GM23338 (cell line): ENCODE measurements around the gene LRRFIP2. TPM values are rescaled to one million over a fixed set of nuclear protein-coding genes. Genes with fewer than 3 reads are reported as not detected.

Experiments used
- ATAC-seq: fragments of 200-7000 bp; cut with Tn5 transposase; 3 replicates; pipeline ENCODE4 v1.9.1; 2020
- DNase-seq: peaks from one replicate; pipeline ENCODE4 v3.0.0-alpha.2; 2015; ENCODE audit warnings: low spot score
- H2AFZ ChIP-seq: fragments of 200-600 bp; sonication (generic); 2 replicates; pipeline ENCODE4 v1.8.0; 2016; ENCODE audit warnings: antibody characterized with exemption, mild to moderate bottlenecking, moderate library complexity
- H3F3A ChIP-seq: fragments of 200-600 bp; sonication (generic); replicated peaks from 2 replicates; pipeline ENCODE4 v1.8.0; 2017; ENCODE audit warnings: antibody characterized with exemption, mixed run types, low read depth
- H3K27ac ChIP-seq: fragments of 200-600 bp; sonication (generic); 2 replicates; pipeline ENCODE4 v1.6.1; 2016; ENCODE audit warnings: low read depth
- H3K27me3 ChIP-seq: fragments of 200-600 bp; sonication (generic); 2 replicates; pipeline ENCODE4 v1.8.0; 2016; ENCODE audit warnings: mild to moderate bottlenecking, mixed run types, moderate library complexity; ENCODE audit not compliant: insufficient read depth
- H3K36me3 ChIP-seq: fragments of 200-600 bp; sonication (generic); 2 replicates; pipeline ENCODE4 v1.8.0; 2016; ENCODE audit warnings: mild to moderate bottlenecking; ENCODE audit not compliant: insufficient read depth
- H3K4me1 ChIP-seq: fragments of 200-600 bp; sonication (generic); 2 replicates; pipeline ENCODE4 v1.8.0; 2016; ENCODE audit warnings: mild to moderate bottlenecking, moderate library complexity; ENCODE audit not compliant: insufficient read depth
- H3K4me2 ChIP-seq: fragments of 200-600 bp; sonication (generic); 2 replicates; pipeline ENCODE4 v1.7.1; 2017; ENCODE audit warnings: mixed run types
- H3K4me3 ChIP-seq: fragments of 200-600 bp; sonication (generic); 2 replicates; pipeline ENCODE4 v1.6.1; 2016; ENCODE audit warnings: mixed run types
- H3K79me2 ChIP-seq: fragments of 200-600 bp; sonication (generic); replicated peaks from 2 replicates; pipeline ENCODE4 v1.8.0; 2017; ENCODE audit warnings: mild to moderate bottlenecking; ENCODE audit not compliant: insufficient read depth
- H3K9me2 ChIP-seq: fragments of 200-600 bp; sonication (generic); 2 replicates; pipeline ENCODE4 v1.8.0; 2017; ENCODE audit not compliant: insufficient read depth
- H4K20me1 ChIP-seq: fragments of 200-600 bp; sonication (generic); replicated peaks from 2 replicates; pipeline ENCODE4 v1.8.0; 2017; ENCODE audit warnings: mild to moderate bottlenecking; ENCODE audit not compliant: insufficient read depth
- H3K27ac Mint-ChIP-seq: 2 replicates; pipeline ENCODE4 v1.8.0; 2020; ENCODE audit warnings: inconsistent platforms, mild to moderate bottlenecking, moderate library complexity, mixed read lengths
- H3K27me3 Mint-ChIP-seq: 3 replicates; pipeline ENCODE4 v1.8.0; 2022; ENCODE audit warnings: low read depth, mild to moderate bottlenecking, moderate library complexity, mixed read lengths, inconsistent platforms; ENCODE audit not compliant: insufficient read depth, poor library complexity
- H3K36me3 Mint-ChIP-seq: 3 replicates; pipeline ENCODE4 v1.8.0; 2021; ENCODE audit warnings: low read depth, mild to moderate bottlenecking, inconsistent platforms, moderate library complexity, mixed read lengths
- H3K4me1 Mint-ChIP-seq: 3 replicates; pipeline ENCODE4 v1.8.0; 2020; ENCODE audit warnings: mild to moderate bottlenecking, inconsistent platforms, mixed read lengths
- H3K4me3 Mint-ChIP-seq: 3 replicates; pipeline ENCODE4 v1.8.0; 2021; ENCODE audit warnings: moderate library complexity, mild to moderate bottlenecking, inconsistent platforms, mixed read lengths
- H3K9me3 Mint-ChIP-seq: 3 replicates; pipeline ENCODE4 v1.8.0; 2020; ENCODE audit warnings: moderate library complexity, mild to moderate bottlenecking, inconsistent platforms, mixed read lengths
- EZH2 ChIP-seq: fragments of 200-600 bp; sonication (generic); IDR thresholded peaks from one replicate; pipeline ENCODE4 v1.8.0; 2017; ENCODE audit warnings: antibody characterized with exemption, mild to moderate bottlenecking, low read depth; ENCODE audit not compliant: unreplicated experiment
- EZH2phosphoT487 ChIP-seq: fragments of 200-600 bp; sonication (generic); IDR thresholded peaks from one replicate; pipeline ENCODE4 v1.8.1; 2018; ENCODE audit warnings: antibody characterized with exemption; ENCODE audit not compliant: unreplicated experiment
- JUNB ChIP-seq: IDR thresholded peaks from one replicate; pipeline ENCODE4 v1.6.1; 2016; ENCODE audit warnings: antibody characterized with exemption; ENCODE audit not compliant: unreplicated experiment
- NANOG ChIP-seq: IDR thresholded peaks from 2 replicates; pipeline ENCODE4 v1.6.1; 2016; ENCODE audit warnings: antibody characterized with exemption, borderline replicate concordance
- POLR2AphosphoS5 ChIP-seq: IDR thresholded peaks from 2 replicates; pipeline ENCODE4 v1.6.1; 2016; ENCODE audit warnings: antibody characterized with exemption, low read depth
- STAT1 ChIP-seq: IDR thresholded peaks from one replicate; pipeline ENCODE4 v1.6.1; 2016; ENCODE audit warnings: antibody characterized with exemption; ENCODE audit not compliant: unreplicated experiment
- ZNF331 ChIP-seq: fragments of 250-450 bp; sonication (Bioruptor Pico); IDR thresholded peaks from 2 replicates; pipeline ENCODE4 v1.5.0; 2020; ENCODE audit warnings: low read depth, mild to moderate bottlenecking, moderate library complexity
- polyA plus RNA-seq: library from polyadenylated mRNA; unstranded; fragments of >200 nt; fragmentation: Nextera tagmentation; extraction: Ambion mirVana; gene quantifications from 2 replicates; pipeline ENCODE4 v1.2.1, GENCODE V29; 2016
- total RNA-seq: library from RNA; depleted of rRNA; stranded (reverse); fragments of >200 nt; shearing (Covaris generic); gene quantifications from 2 replicates; pipeline ENCODE4 v1.2.3, GENCODE V29; 2014
- TF ChIP-seq, protein P1 (sequence below): fragments of 250-450 bp; sonication (Bioruptor Pico); IDR thresholded peaks from 2 replicates; pipeline ENCODE4 v1.5.0; 2020; ENCODE audit warnings: mild to moderate bottlenecking, moderate library complexity
- TF ChIP-seq, protein P2 (sequence below): IDR thresholded peaks from 2 replicates; pipeline ENCODE4 v1.6.1; 2016; ENCODE audit warnings: antibody characterized with exemption

Gene LRRFIP2
- total and polyA plus RNA-seq, 2 experiments from 2014 or later, result 20.3 to 29.0 TPM

DNA sequence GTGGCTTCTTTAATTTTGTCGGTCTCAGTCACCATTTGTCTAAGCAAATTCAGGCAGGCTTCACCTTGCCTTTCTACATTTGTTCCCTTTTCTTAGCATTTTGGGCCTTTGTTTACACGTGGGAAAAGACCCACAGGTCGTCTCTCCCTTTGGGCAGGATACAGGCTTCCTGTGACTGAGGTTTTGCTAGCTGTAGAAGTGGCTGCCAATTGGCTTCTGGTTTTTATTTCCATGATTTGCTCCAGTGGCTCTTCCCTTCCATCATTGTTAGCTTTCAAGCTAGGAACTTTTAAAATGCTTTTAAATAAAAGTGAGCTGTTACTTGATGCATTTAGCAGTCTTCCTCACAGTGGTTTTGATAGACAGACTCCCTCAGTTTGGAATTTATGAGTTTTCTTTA lies 143.8 kb downstream of the LRRFIP2 start (continued):
- TF ChIP-seq EZH2phosphoT487, result no peak
- TF ChIP-seq, protein P1, sequence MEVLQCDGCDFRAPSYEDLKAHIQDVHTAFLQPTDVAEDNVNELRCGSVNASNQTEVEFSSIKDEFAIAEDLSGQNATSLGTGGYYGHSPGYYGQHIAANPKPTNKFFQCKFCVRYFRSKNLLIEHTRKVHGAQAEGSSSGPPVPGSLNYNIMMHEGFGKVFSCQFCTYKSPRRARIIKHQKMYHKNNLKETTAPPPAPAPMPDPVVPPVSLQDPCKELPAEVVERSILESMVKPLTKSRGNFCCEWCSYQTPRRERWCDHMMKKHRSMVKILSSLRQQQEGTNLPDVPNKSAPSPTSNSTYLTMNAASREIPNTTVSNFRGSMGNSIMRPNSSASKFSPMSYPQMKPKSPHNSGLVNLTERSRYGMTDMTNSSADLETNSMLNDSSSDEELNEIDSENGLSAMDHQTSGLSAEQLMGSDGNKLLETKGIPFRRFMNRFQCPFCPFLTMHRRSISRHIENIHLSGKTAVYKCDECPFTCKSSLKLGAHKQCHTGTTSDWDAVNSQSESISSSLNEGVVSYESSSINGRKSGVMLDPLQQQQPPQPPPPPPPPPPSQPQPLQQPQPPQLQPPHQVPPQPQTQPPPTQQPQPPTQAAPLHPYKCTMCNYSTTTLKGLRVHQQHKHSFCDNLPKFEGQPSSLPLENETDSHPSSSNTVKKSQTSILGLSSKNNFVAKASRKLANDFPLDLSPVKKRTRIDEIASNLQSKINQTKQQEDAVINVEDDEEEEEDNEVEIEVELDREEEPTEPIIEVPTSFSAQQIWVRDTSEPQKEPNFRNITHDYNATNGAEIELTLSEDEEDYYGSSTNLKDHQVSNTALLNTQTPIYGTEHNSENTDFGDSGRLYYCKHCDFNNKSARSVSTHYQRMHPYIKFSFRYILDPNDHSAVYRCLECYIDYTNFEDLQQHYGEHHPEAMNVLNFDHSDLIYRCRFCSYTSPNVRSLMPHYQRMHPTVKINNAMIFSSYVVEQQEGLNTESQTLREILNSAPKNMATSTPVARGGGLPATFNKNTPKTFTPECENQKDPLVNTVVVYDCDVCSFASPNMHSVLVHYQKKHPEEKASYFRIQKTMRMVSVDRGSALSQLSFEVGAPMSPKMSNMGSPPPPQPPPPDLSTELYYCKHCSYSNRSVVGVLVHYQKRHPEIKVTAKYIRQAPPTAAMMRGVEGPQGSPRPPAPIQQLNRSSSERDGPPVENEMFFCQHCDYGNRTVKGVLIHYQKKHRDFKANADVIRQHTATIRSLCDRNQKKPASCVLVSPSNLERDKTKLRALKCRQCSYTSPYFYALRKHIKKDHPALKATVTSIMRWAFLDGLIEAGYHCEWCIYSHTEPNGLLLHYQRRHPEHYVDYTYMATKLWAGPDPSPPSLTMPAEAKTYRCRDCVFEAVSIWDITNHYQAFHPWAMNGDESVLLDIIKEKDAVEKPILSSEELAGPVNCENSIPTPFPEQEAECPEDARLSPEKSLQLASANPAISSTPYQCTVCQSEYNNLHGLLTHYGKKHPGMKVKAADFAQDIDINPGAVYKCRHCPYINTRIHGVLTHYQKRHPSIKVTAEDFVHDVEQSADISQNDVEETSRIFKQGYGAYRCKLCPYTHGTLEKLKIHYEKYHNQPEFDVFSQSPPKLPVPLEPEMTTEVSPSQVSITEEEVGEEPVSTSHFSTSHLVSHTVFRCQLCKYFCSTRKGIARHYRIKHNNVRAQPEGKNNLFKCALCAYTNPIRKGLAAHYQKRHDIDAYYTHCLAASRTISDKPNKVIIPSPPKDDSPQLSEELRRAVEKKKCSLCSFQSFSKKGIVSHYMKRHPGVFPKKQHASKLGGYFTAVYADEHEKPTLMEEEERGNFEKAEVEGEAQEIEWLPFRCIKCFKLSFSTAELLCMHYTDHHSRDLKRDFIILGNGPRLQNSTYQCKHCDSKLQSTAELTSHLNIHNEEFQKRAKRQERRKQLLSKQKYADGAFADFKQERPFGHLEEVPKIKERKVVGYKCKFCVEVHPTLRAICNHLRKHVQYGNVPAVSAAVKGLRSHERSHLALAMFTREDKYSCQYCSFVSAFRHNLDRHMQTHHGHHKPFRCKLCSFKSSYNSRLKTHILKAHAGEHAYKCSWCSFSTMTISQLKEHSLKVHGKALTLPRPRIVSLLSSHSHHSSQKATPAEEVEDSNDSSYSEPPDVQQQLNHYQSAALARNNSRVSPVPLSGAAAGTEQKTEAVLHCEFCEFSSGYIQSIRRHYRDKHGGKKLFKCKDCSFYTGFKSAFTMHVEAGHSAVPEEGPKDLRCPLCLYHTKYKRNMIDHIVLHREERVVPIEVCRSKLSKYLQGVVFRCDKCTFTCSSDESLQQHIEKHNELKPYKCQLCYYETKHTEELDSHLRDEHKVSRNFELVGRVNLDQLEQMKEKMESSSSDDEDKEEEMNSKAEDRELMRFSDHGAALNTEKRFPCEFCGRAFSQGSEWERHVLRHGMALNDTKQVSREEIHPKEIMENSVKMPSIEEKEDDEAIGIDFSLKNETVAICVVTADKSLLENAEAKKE (CRISPR knock-in tag), result no peak
- no peak for TF ChIP-seq POLR2AphosphoS5
- TF ChIP-seq, protein P2, sequence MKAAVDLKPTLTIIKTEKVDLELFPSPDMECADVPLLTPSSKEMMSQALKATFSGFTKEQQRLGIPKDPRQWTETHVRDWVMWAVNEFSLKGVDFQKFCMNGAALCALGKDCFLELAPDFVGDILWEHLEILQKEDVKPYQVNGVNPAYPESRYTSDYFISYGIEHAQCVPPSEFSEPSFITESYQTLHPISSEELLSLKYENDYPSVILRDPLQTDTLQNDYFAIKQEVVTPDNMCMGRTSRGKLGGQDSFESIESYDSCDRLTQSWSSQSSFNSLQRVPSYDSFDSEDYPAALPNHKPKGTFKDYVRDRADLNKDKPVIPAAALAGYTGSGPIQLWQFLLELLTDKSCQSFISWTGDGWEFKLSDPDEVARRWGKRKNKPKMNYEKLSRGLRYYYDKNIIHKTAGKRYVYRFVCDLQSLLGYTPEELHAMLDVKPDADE, result no peak

DNA sequence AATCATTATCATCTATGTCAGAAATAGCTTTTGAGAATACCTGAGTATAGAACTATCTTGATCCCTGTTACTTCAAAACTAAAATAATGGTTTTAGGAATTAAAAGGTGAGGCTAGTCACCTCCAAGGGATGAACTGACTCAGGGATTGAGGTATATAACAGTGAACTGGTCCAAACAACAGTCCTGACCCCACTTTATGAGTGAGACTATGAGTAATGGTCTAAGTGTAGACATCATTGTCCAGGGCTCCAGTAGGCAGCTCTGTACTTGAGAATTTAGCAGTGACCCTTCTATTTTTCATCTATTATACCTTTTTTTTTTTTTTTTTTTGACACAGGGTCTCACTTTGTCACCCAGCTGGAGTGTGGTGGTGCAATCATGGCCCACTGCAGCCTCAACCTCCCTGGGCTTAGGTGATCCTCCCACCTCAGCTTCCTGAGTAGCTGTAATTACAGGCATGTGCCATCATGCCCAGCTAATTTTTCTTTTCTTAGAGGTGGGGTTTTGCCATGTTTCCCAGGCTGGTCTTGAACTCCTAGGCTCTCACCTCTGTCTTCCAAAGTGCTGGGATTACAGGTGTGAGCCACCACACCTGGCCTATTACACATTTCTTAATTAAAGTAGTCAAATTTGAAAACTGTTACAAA lies 144.7 kb downstream of the LRRFIP2 start:
- no peaks in the 10 kb centered on the region for H3K4me1 Mint-ChIP-seq
- Histone ChIP-seq H3K79me2 (no peaks in the 10 kb centered on the region), H3K36me3 (peaks cover 32% of the 10 kb centered on the region), H3F3A (no peaks in the 10 kb centered on the region), H3K27ac (no peak overlapping the region; the same call in 1 of the 2 replicates), H3K4me3 (no peak overlapping the region), H3K4me2 (no peak overlapping the region), H3K27me3 (no peaks in the 10 kb centered on the region), H4K20me1 (peaks cover 11% of the 10 kb centered on the region; the same call in 1 of the 2 replicates), H2AFZ (no peak overlapping the region), H3K4me1 (no peaks in the 10 kb centered on the region), H3K9me2 (no peaks in the 10 kb centered on the region)
- H3K27ac Mint-ChIP-seq, result no peak overlapping the region
- H3K9me3 Mint-ChIP-seq, result peaks cover 2% of the 10 kb centered on the region; the same call in 2 of the 3 replicates
- ATAC-seq (no peak), DNase-seq (no peak)
- peaks cover 2% of the 10 kb centered on the region for H3K27me3 Mint-ChIP-seq
- peaks cover 70% of the 10 kb centered on the region for H3K36me3 Mint-ChIP-seq
- H3K4me3 Mint-ChIP-seq, result no peak overlapping the region
- TF ChIP-seq JUNB, result no peak
- no peak for TF ChIP-seq STAT1
- TF ChIP-seq, protein P1 (CRISPR knock-in tag), result no peak
- TF ChIP-seq NANOG, result no peak
- no peak for TF ChIP-seq EZH2
- TF ChIP-seq ZNF331 (CRISPR knock-in tag), result no peak
